Measurements from ENCODE around the gene MYH13. TPM values are rescaled to one million over a fixed set of nuclear protein-coding genes. Genes with fewer than 3 reads are reported as not detected.

MYH13 gene
- total RNA-seq, 1 experiment from 2014 or later, result not detected

GRCh38 chr17:10328971-10329923 lies 43.6 kb downstream of the MYH13 start:
- H3K27ac Mint-ChIP-seq, result no peak overlapping the region
- H3K27me3 Mint-ChIP-seq (ENCODE audit: low read depth), result no peaks in the 10 kb centered on the region; the same call in 1 of the 2 replicates
- no peak overlapping the region for H3K4me3 Mint-ChIP-seq
- H3K4me1 Mint-ChIP-seq, result 0 out of 2 replicates have a peak, but pooled peaks cover 5% of the 10 kb centered on the region
- no peak for TF ChIP-seq NFATC4 (CRISPR knock-in tag; IDR thresholded peaks at IDR 0.05)
- TF ChIP-seq, protein P1, sequence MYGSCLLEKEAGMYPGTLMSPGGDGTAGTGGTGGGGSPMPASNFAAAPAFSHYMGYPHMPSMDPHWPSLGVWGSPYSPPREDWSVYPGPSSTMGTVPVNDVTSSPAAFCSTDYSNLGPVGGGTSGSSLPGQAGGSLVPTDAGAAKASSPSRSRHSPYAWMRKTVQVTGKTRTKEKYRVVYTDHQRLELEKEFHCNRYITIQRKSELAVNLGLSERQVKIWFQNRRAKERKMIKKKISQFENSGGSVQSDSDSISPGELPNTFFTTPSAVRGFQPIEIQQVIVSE (CRISPR knock-in tag; IDR thresholded peaks at IDR 0.05; ENCODE audit: borderline replicate concordance), result no peak
- no peak for TF ChIP-seq ETV6 (CRISPR knock-in tag; IDR thresholded peaks at IDR 0.05)
- no peak for TF ChIP-seq GABPB1 (CRISPR knock-in tag; IDR thresholded peaks at IDR 0.05)
- TF ChIP-seq, protein P2, sequence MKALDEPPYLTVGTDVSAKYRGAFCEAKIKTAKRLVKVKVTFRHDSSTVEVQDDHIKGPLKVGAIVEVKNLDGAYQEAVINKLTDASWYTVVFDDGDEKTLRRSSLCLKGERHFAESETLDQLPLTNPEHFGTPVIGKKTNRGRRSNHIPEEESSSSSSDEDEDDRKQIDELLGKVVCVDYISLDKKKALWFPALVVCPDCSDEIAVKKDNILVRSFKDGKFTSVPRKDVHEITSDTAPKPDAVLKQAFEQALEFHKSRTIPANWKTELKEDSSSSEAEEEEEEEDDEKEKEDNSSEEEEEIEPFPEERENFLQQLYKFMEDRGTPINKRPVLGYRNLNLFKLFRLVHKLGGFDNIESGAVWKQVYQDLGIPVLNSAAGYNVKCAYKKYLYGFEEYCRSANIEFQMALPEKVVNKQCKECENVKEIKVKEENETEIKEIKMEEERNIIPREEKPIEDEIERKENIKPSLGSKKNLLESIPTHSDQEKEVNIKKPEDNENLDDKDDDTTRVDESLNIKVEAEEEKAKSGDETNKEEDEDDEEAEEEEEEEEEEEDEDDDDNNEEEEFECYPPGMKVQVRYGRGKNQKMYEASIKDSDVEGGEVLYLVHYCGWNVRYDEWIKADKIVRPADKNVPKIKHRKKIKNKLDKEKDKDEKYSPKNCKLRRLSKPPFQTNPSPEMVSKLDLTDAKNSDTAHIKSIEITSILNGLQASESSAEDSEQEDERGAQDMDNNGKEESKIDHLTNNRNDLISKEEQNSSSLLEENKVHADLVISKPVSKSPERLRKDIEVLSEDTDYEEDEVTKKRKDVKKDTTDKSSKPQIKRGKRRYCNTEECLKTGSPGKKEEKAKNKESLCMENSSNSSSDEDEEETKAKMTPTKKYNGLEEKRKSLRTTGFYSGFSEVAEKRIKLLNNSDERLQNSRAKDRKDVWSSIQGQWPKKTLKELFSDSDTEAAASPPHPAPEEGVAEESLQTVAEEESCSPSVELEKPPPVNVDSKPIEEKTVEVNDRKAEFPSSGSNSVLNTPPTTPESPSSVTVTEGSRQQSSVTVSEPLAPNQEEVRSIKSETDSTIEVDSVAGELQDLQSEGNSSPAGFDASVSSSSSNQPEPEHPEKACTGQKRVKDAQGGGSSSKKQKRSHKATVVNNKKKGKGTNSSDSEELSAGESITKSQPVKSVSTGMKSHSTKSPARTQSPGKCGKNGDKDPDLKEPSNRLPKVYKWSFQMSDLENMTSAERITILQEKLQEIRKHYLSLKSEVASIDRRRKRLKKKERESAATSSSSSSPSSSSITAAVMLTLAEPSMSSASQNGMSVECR (CRISPR knock-in tag; IDR thresholded peaks at IDR 0.05; ENCODE audit: borderline replicate concordance), result no peak
- no peak for TF ChIP-seq FOXJ3 (CRISPR knock-in tag; IDR thresholded peaks at IDR 0.05; ENCODE audit: borderline replicate concordance)
- TF ChIP-seq, protein P3, sequence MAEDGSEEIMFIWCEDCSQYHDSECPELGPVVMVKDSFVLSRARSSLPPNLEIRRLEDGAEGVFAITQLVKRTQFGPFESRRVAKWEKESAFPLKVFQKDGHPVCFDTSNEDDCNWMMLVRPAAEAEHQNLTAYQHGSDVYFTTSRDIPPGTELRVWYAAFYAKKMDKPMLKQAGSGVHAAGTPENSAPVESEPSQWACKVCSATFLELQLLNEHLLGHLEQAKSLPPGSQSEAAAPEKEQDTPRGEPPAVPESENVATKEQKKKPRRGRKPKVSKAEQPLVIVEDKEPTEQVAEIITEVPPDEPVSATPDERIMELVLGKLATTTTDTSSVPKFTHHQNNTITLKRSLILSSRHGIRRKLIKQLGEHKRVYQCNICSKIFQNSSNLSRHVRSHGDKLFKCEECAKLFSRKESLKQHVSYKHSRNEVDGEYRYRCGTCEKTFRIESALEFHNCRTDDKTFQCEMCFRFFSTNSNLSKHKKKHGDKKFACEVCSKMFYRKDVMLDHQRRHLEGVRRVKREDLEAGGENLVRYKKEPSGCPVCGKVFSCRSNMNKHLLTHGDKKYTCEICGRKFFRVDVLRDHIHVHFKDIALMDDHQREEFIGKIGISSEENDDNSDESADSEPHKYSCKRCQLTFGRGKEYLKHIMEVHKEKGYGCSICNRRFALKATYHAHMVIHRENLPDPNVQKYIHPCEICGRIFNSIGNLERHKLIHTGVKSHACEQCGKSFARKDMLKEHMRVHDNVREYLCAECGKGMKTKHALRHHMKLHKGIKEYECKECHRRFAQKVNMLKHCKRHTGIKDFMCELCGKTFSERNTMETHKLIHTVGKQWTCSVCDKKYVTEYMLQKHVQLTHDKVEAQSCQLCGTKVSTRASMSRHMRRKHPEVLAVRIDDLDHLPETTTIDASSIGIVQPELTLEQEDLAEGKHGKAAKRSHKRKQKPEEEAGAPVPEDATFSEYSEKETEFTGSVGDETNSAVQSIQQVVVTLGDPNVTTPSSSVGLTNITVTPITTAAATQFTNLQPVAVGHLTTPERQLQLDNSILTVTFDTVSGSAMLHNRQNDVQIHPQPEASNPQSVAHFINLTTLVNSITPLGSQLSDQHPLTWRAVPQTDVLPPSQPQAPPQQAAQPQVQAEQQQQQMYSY (CRISPR knock-in tag; IDR thresholded peaks at IDR 0.05), result no peak
- ATAC-seq (no peak), DNase-seq (ENCODE audit: low spot score) (no peak)
- no peaks in the 10 kb centered on the region for H3K36me3 Mint-ChIP-seq
- H3K9me3 Mint-ChIP-seq, result no peaks in the 10 kb centered on the region
- CTCF ChIA-PET, result interaction anchor here (0.6 to 8.1 kb wide), 13 partner anchors 9 to 1574 kb away, joined by 3 to 74 read pairs (median 5); no protein-coding TSS in a partner anchor
- POLR2A ChIA-PET, result no interaction called here

GRCh38 chr17:10328206-10328605 lies 44.6 kb downstream of the MYH13 start:
- Mint-ChIP-seq H3K27ac (no peak overlapping the region), H3K36me3 (no peaks in the 10 kb centered on the region), H3K4me3 (no peak overlapping the region), H3K9me3 (no peaks in the 10 kb centered on the region; the same call in 1 of the 2 replicates), H3K4me1 (0 out of 2 replicates have a peak, but pooled peaks cover 5% of the 10 kb centered on the region), H3K27me3 (ENCODE audit: low read depth) (no peaks in the 10 kb centered on the region; the same call in 1 of the 2 replicates)
- ChIA-PET POLR2A (no interaction called here), CTCF (interaction anchor here (0.6 to 8.1 kb wide), 7 partner anchors 8 to 293 kb away, joined by 3 to 74 read pairs (median 5); no protein-coding TSS in a partner anchor)
- no peak for DNase-seq (ENCODE audit: low spot score)
- no peak for TF ChIP-seq ATF2 (CRISPR knock-in tag; IDR thresholded peaks at IDR 0.05; ENCODE audit: borderline replicate concordance, low read depth)
- TF ChIP-seq, protein P1 (CRISPR knock-in tag; IDR thresholded peaks at IDR 0.05; ENCODE audit: borderline replicate concordance), result no peak
- no peak for ATAC-seq
